Measurements from ENCODE around the gene USB1.

The USB1 gene

DNA sequence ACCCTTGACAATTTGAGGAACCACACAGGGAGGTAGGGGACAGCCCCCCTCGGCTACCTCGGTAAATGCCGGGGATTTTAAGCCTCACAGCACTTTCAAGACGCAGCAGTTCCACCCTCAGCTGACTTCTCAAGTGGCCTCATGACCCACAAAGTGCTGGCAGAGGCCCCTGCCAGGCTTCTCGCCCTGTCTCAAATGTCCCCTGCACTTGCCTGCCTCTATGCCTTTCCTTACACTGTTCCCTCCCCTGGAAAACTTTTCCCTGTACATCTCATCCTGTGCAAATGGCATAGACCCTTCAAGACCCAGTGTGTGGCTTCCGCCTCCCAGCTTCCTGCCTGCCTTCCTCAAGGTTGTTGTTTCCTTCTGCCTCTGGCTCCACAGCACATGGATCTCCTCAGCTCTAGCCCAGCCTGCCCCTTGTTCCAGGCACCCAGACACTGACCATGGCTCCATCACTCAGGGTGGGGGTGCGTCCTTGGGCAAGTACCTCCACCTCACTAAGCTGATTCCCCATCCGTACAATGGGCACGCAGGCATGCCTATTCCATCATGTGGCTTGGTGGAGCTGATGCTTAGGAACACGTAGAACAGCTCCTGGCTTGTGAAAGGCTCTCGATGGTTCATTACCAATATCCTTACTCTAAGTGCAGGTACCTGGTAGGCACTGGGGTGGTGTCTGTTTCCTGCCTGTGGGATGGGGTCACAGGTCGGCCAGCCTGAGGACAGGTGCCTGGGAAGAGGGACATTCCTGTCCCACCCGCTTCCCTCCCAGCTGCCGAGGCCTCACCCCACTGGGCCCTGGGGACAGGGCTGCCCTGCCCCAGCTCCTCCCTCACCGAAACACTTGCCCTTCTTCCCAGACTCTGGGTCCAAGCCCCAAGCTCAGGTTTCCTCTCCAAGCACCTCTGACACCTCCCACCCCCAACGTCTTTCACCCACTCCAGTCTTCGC lies 48.3 kb downstream of the USB1 start:
- DNase-seq = no peak

GRCh38 chr16:58051296-58051695 lies 50.1 kb downstream of the USB1 start:
- no peak for DNase-seq

- no peak for DNase-seq
Observed at GRCh38 chr16:58051821-58052603, 50.8 kb downstream of the USB1 start.

GRCh38 chr16:58053682-58054005 lies 52.4 kb downstream of the USB1 start:
- DNase-seq = no peak

- DNase-seq = no peak
Observed at GRCh38 chr16:58054289-58054688, 53.1 kb downstream of the USB1 start.

- no peak for DNase-seq
Observed at GRCh38 chr16:58056580-58056979, 55.4 kb downstream of the USB1 start.

DNA sequence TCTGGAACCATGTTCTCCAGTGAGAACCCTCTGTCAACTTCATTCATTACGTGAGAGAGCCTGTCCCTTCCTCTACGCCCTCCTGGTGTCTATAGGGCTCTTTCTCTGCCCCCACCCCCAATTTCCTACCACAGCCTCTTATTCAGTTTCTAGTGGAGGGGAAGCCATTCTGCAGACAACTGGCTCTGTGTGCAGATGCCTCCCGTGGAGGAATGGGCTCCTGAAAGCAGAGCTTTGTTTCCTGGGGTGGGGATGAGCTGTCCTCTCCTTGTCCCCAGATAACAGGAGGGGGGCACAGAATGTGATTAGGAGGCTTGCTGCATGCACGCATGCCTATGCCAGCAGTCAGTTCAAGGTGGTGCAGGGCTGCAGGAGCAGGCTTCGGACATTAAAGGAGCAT lies 55.9 kb downstream of the USB1 start:
- no peak for DNase-seq

GRCh38 chr16:58057784-58058183 lies 56.6 kb downstream of the USB1 start:
- DNase-seq = no peak

GRCh38 chr16:58062821-58063220 lies 61.6 kb downstream of the USB1 start:
- DNase-seq = no peak

- DNase-seq = no peak
Observed at GRCh38 chr16:58063377-58064076, 62.3 kb downstream of the USB1 start.

DNA sequence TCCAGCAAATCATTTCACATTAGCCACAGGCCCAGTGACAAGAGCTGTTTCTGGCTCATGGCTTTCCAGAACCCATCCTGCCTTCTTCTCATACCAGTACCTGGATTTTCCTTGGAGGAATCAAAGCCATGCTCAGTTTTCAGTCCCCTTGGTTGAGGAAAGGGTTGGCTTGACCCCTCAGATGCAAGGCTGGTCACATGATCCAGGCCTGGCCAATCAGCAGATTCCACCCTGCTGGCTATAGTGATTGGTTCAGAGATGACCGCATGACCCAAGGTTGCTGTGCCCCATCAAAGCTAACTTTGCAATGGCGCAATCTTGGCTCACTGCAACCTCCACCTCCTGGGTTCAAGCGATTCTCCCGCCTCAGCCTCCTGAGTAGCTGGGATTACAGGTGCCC lies 69.4 kb downstream of the USB1 start:
- DNase-seq = no peak

Data from effector CD4-positive, alpha-beta T cell (primary cell).